Duodenal mucosa (tissue), 2 donors: ENCODE data around the gene ASL.

ENCODE experiments used
- H3K27ac ChIP-seq: one replicate; pipeline ENCODE4 v1.7.0; 2013; ENCODE audit warnings: low read depth, low read length
- H3K27me3 ChIP-seq, 2 donors: one replicate each; pipeline ENCODE4 v1.7.0; 2013; ENCODE audit warnings: low read length in 2 of 2, control low read depth in 1 of 2; ENCODE audit not compliant: insufficient read depth in 2 of 2, control insufficient read depth in 1 of 2
- H3K36me3 ChIP-seq, 2 donors: one replicate each; pipeline ENCODE4 v1.7.0; 2013; ENCODE audit warnings: low read length in 2 of 2, control low read depth in 1 of 2; ENCODE audit not compliant: insufficient read depth in 2 of 2, control insufficient read depth in 1 of 2
- H3K4me1 ChIP-seq, 2 donors: one replicate each; pipeline ENCODE4 v1.7.0; 2013; ENCODE audit warnings: low read length in 2 of 2, control low read depth in 1 of 2; ENCODE audit not compliant: insufficient read depth in 2 of 2, control insufficient read depth in 1 of 2
- H3K4me3 ChIP-seq, 2 donors: one replicate each; pipeline ENCODE4 v1.7.0; 2013; ENCODE audit warnings: low read length in 2 of 2, low read depth in 1 of 2
- H3K9ac ChIP-seq, 2 donors: one replicate each; pipeline ENCODE4 v1.7.0; 2013; ENCODE audit warnings: low read length in 2 of 2, low read depth in 1 of 2
- H3K9me3 ChIP-seq, 2 donors: one replicate each; pipeline ENCODE4 v1.7.0; 2013; ENCODE audit warnings: low read length in 2 of 2, control low read depth in 1 of 2; ENCODE audit not compliant: control insufficient read depth in 1 of 2

Gene ASL

DNA sequence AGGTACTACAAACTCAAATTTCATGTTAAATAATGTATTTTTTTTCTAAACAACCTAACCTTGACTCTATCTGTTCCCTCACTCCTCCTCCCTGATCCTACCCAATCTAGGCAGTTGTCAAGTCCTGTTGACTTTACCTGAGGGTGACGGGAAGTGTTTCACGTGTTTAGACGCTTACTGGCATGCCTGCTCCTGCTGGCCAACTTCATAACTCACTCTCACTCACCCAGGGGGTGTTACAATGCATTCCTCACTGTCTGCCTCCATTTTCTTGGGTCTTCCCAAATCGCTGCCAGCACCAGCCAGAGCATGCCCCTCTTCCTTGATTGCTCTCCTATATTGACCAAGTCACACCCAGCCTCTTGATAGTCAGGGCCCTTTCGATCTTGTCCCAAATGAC, 67.4 kb downstream of the ASL start:
- Histone ChIP-seq H3K36me3 (peaks cover 7 to 68% of the 10 kb centered on the region in 2 donors), H3K27ac (no peak overlapping the region), H3K9ac (no peak overlapping the region), H3K9me3 (no peaks in the 10 kb centered on the region), H3K4me3 (no peak overlapping the region), H3K4me1 (no peaks in the 10 kb centered on the region), H3K27me3 (no peaks in the 10 kb centered on the region)
